Measurements from ENCODE around the gene SPEG. TPM values are rescaled to one million over a fixed set of nuclear protein-coding genes. Genes with fewer than 3 reads are reported as not detected.

Gene SPEG
- total RNA-seq, 1 experiment from 2014 or later, result 16.7 TPM

DNA sequence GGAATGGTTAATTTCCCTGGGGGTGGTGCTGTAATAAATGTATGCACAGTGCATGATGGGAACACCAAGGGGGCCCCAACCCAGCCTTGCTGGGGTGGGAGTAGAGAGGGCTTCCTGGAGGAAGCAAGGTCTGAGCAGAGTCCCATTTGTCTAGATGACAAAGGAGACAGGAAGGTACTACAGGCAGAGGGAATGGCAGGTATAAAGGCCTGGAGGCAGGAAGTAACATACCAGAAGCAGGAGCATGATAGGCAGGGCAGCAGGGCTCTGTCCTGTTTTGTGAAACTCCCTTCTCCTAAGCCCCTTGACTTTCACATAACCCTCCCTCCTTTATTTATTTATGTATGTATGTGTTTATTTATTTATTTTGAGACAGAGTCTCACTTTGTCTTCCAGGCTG, 68.0 kb downstream of the SPEG start:
- peaks cover 23% of the 10 kb centered on the region for H3K4me1 Mint-ChIP-seq (ENCODE audit: low read depth, unreplicated experiment)
- intact Hi-C loops (cut with micrococcal nuclease; ENCODE audit: unreplicated experiment), result no loop called here
- H3K27ac Mint-ChIP-seq (ENCODE audit: unreplicated experiment), result no peak overlapping the region
- CTCF ChIA-PET, result interaction anchor here (0.7 kb wide), 1 partner anchor 19 kb away, joined by 5 read pairs; no protein-coding TSS in a partner anchor
- no peaks in the 10 kb centered on the region for H3K27me3 Mint-ChIP-seq (ENCODE audit: unreplicated experiment)
- no peaks in the 10 kb centered on the region for H3K9me3 Mint-ChIP-seq (ENCODE audit: low read depth, unreplicated experiment)
- no peak overlapping the region for H3K4me3 Mint-ChIP-seq (ENCODE audit: low read depth, unreplicated experiment)
- H3K36me3 Mint-ChIP-seq (ENCODE audit: insufficient read depth, unreplicated experiment), result peaks cover 30% of the 10 kb centered on the region
- BruUV-seq (replicated peaks), result no TSS peak
- TF ChIP-seq, protein P1, sequence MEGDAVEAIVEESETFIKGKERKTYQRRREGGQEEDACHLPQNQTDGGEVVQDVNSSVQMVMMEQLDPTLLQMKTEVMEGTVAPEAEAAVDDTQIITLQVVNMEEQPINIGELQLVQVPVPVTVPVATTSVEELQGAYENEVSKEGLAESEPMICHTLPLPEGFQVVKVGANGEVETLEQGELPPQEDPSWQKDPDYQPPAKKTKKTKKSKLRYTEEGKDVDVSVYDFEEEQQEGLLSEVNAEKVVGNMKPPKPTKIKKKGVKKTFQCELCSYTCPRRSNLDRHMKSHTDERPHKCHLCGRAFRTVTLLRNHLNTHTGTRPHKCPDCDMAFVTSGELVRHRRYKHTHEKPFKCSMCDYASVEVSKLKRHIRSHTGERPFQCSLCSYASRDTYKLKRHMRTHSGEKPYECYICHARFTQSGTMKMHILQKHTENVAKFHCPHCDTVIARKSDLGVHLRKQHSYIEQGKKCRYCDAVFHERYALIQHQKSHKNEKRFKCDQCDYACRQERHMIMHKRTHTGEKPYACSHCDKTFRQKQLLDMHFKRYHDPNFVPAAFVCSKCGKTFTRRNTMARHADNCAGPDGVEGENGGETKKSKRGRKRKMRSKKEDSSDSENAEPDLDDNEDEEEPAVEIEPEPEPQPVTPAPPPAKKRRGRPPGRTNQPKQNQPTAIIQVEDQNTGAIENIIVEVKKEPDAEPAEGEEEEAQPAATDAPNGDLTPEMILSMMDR (IDR thresholded peaks at IDR 0.05; ENCODE audit: unreplicated experiment), result no peak
- DNase-seq, result no peak

DNA sequence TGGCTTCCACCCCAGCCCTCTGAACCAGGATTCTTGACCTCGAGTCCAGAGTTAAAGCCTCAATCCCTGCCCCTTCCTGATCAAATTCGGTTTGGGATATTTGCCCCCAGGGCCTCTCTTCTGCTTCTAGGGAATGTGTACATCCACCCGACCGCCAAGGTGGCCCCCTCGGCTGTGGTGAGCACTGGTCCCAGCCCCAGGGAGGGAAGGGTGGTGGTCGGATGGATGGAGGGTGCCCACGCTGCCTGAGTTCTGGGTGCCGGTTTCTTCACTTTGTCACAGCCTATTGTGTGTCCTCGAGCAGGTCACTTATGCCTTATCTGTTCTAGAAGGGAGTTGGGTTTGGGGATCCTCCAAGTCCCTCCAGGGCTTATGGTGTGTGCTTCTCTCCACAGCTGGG, 70.9 kb downstream of the SPEG start:
- intact Hi-C loops (cut with micrococcal nuclease; ENCODE audit: unreplicated experiment), result no loop called here
- H3K27me3 Mint-ChIP-seq (ENCODE audit: unreplicated experiment), result peaks cover 16% of the 10 kb centered on the region
- no TSS peak for BruUV-seq (replicated peaks)
- no peak for DNase-seq
- TF ChIP-seq, protein P1 (IDR thresholded peaks at IDR 0.05; ENCODE audit: unreplicated experiment), result no peak
- H3K9me3 Mint-ChIP-seq (ENCODE audit: low read depth, unreplicated experiment), result no peaks in the 10 kb centered on the region
- H3K27ac Mint-ChIP-seq (ENCODE audit: unreplicated experiment), result no peak overlapping the region
- CTCF ChIA-PET, result no interaction called here
- peaks cover 10% of the 10 kb centered on the region for H3K4me1 Mint-ChIP-seq (ENCODE audit: low read depth, unreplicated experiment)
- H3K4me3 Mint-ChIP-seq (ENCODE audit: low read depth, unreplicated experiment), result no peak overlapping the region
- peaks cover 28% of the 10 kb centered on the region for H3K36me3 Mint-ChIP-seq (ENCODE audit: insufficient read depth, unreplicated experiment)

DNA sequence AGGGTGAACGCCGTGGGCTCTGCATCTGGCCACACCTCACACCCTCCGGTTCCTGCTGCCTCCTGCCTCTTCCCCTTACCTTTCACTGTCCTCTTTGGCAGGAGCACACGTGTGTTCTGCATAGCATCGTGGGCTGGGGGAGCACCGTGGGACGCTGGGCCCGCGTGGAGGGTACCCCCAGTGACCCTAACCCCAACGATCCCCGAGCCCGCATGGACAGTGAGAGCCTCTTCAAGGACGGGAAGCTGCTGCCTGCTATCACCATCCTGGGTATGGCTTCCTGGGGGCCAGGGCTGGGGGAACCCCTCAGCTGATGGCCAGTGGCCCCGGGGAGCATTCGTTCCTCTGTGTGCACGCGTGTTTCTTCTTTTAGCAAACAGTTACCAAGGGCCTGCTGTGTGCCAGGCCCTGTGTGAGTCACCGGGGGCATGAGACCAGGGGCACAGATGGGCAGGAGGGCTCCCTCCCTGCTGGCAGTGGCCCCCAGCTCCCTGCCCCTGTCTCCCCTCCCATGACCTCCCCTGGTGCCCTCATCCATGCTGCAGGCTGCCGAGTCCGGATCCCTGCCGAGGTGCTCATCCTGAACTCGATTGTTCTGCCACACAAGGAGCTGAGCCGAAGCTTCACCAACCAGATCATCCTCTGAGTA, 71.6 kb downstream of the SPEG start:
- CTCF ChIA-PET, result no interaction called here
- no TSS peak for BruUV-seq (replicated peaks)
- H3K9me3 Mint-ChIP-seq (ENCODE audit: low read depth, unreplicated experiment), result no peaks in the 10 kb centered on the region
- no peak overlapping the region for H3K27ac Mint-ChIP-seq (ENCODE audit: unreplicated experiment)
- H3K27me3 Mint-ChIP-seq (ENCODE audit: unreplicated experiment), result peaks cover 23% of the 10 kb centered on the region
- intact Hi-C loops (cut with micrococcal nuclease; ENCODE audit: unreplicated experiment), result no loop called here
- peaks cover 34% of the 10 kb centered on the region for H3K36me3 Mint-ChIP-seq (ENCODE audit: insufficient read depth, unreplicated experiment)
- TF ChIP-seq, protein P1 (IDR thresholded peaks at IDR 0.05; ENCODE audit: unreplicated experiment), result no peak
- no peak for DNase-seq
- peaks cover 11% of the 10 kb centered on the region for H3K4me1 Mint-ChIP-seq (ENCODE audit: low read depth, unreplicated experiment)
- no peak overlapping the region for H3K4me3 Mint-ChIP-seq (ENCODE audit: low read depth, unreplicated experiment)

DNA sequence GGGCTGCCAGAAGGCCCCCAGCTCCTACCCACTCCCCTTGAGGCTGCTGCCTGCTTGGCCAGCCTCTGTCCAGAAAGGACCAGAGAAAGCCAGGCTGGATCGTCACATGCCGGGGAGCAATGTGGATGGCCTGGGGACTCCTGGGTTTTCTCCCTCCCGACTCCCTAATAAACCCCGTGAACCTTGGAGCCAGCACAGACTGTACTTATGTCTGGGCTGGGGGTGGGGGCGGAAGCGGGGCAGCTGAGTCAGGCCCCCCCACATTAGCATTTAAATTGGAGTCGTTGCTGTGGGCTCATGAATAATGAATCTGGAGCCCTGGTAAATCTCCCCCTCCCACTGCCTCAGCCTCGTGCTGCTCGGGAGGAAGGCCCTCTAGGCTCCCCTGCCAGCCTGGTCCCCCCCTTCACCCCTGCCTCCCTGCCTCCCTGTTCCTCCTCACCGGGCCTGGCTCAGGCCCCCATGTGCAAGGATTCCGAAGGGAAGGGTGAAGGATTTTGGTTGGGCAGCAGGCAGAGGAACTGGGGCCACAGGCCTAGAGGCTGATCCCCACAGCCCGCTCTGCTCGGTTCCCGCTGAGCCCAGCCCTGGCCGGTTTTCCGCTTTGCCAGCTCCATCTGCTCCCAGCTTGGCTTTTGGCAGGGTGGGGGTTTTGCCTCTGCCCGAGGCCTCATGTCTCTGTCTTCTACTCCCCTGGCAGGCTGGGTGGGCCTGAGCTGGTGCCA, 72.3 kb downstream of the SPEG start:
- Mint-ChIP-seq H3K4me3 (ENCODE audit: low read depth, unreplicated experiment) (no peak overlapping the region), H3K36me3 (ENCODE audit: insufficient read depth, unreplicated experiment) (peaks cover 29% of the 10 kb centered on the region), H3K9me3 (ENCODE audit: low read depth, unreplicated experiment) (no peaks in the 10 kb centered on the region), H3K27me3 (ENCODE audit: unreplicated experiment) (peaks cover 30% of the 10 kb centered on the region), H3K4me1 (ENCODE audit: low read depth, unreplicated experiment) (peaks cover 11% of the 10 kb centered on the region), H3K27ac (ENCODE audit: unreplicated experiment) (no peak overlapping the region)
- TF ChIP-seq, protein P1 (IDR thresholded peaks at IDR 0.05; ENCODE audit: unreplicated experiment), result no peak
- no peak for DNase-seq
- intact Hi-C loops (cut with micrococcal nuclease; ENCODE audit: unreplicated experiment), result no loop called here
- BruUV-seq (replicated peaks), result no TSS peak
- CTCF ChIA-PET, result interaction anchor here (3.9 kb wide), 1 partner anchor 8 kb away, joined by 35 read pairs; the partner anchor contains the start of gene GMPPA

Measured in Calu3 (cell line).